HG03575 (cell line): ENCODE data around the gene MAP1LC3B2.

Experiments
- ATAC-seq: cut with Tn5 transposase; IDR thresholded peaks from one replicate; pipeline ENCODE4 v1.9.1; 2021; ENCODE audit not compliant: unreplicated experiment, insufficient number of reproducible peaks, low FRiP score; ENCODE audit errors: extremely low read depth

The MAP1LC3B2 gene

DNA sequence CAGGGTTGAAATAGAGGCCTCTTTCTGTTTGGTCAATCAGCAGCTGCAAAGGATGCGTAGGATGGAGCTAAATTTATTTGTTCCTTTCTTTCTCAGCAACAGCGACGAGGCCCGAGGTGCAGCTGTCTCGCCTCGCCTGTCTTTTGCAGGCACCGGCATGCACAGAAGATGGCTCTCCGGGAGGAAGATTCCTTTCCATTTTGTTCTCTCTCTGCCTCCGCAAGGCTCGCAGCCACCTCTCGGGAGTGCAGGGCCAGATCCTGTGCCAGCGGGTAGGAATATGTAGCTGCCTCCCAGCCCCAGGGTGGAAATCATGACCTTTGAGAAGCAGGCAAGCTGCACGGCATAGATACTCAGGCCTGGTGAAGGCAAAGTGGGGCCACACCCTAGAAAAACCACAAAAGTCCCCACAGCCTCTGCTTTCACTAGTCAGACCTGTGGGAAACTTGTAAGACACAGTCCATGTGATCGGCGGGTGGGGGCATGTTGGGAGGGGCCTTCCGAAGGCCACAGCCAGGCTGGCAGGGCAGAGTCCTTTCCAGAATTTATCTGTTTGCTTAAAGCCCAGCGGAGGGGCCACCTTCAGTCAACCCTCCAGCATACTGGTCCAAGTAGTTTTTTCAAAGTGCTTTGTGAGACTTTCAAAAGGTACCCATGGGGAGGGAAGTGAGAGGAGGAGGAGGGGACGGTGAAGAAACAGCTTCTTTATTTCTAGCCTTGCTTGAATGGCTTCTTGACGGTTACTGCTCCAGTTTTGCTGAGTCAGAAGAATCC is at the start of gene MAP1LC3B2:
TSS of gene MAP1LC3B2 (plus strand) at position 220 of the 774 bp plus-strand sequence. CDS start 16,562 bp downstream, outside the sequence.
- peak; percentile 50 for ATAC-seq

DNA sequence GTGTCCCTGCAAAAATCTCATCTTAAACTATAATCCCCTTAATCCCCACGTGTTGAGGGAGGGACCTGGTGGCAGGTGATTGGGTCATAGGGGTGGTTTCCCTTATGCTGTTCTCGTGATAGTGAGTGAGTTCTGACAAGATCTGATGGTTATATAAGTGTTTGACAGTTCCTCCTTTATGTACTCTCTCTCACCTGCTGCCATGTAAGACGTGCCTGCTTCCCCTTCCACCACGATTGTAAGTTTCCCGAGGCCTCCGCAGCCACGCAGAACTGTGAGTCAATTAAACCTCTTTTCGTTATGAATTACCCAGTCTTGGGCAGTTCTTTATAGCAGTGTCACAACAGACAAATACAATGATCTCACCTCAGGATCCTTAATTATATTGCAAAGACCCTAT is 45.2 kb upstream of the MAP1LC3B2 start:
- ATAC-seq: no peak

DNA sequence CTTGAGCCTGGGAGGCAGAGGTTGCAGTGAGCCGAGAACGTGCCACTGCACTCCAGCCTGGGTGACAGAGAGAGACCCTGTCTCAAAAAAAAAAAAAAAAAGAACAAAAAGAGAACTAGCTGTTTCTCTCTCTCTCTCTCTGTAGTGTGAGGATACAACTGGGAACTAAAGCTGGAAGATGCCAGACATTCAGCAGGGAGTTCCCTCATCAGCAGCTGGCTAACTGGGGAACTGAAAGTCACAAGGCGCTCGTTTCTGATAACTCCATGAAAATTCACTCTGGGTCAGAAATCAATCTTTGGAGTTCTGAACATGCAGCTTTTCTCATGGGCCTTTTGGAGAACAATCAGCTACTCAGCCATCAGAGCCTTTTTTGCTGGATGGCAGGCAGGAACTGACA is 43.5 kb upstream of the MAP1LC3B2 start:
- ATAC-seq: no peak

DNA sequence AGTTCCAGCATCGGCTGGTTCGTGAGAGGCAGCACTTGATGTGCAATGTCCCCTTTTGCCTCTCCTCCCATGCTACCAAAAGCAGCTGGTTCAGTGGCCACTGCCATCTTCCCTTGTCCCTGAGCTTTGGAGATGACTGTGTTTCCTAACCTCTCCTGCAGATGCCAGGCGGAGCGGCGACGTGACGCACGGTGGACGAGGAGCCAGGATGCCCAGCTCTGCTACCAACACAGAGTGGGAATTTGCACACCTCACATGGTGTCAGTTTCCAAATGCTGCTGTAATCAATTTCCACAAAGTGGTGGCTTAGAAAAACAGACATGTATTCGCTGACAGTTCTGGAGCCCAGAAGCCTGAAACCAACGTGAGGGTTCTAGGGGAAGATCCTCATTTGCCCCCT is 42.5 kb upstream of the MAP1LC3B2 start:
- ATAC-seq: no peak

DNA sequence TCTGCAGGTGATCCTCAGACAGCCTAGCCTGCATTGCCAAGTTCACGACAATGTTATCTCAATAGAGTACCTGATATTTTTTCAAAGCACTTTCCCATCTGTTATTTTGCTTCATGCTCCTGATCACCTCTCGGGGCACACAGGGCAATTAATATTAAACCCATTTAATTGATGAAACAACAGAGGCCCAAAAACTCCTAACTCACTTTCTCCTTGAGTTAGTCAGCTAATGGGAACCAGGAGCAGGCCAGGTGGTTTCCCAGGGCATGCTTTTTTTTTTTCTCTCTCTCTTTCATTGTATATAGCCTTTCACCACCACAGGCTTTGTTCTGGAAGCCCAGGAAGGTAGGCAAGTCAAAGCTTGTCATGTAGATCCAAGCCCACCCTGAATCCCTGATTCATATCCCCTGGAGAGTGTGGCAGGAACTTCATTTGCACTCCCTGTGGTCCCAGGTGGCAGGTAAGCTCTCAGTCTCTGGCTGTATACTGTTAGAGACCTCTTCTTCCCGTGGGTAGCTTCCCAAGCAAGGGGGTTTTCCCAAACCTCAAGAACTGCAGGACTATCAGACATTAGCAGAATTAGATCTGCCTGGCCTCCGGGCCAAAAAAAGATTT is 41.6 kb upstream of the MAP1LC3B2 start:
- ATAC-seq: no peak

DNA sequence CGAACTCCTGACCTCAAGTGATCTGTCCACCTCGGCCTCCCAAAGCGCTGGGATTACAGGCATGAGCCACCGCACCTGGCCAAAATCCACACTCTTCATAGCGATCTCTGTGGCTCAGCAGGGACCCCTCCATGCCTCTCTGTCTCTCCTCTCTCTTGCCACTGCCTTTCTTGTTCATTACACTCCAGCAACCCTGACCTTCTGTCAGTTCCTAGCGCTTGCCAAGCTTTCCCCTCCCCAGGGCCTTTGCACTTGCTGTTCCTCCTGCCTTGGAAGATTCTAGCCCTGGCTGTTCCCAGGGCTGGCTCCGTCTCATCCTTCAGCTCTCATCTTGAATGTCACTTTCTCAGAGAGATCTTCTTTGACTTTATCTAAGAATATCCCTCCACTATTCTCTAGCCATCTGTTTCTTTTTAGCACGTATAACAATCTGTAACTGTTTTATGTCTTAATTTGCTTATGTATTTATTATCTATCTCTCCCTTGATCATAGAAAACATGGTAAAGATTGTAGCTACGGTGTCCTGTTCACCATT is 38.9 kb upstream of the MAP1LC3B2 start:
- ATAC-seq: no peak

DNA sequence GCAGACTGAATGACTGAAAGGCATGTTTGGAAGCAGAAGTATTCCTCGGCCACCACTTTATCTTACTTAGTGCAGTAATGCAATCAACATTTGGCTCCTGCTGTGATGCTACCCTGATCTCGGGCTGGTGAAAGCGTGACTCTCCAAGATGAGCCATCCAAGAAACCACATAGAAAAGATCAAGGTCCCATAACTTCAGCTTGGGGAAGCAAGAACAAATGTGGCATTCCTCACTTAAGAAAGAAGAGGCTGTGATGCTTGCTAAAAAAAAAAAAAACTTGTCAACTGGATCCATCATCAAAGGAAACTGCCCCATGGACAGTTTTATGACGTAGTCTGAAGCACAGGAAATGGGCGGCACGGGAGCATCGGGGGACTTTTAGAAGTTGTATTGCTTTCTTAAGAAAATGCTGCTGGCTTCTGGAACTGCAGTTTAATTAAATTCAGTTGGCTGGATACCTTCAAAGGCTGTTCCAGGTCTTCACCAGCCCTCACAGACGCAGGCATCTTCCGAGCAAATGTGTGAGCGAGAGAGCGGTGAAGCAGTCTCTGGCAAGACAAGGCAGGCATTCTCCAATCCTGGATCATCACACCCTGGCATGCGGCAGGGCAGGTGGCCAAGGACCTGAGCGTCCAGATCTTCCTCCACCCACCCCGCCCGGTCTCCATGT is 38.2 kb upstream of the MAP1LC3B2 start:
- ATAC-seq: no peak

DNA sequence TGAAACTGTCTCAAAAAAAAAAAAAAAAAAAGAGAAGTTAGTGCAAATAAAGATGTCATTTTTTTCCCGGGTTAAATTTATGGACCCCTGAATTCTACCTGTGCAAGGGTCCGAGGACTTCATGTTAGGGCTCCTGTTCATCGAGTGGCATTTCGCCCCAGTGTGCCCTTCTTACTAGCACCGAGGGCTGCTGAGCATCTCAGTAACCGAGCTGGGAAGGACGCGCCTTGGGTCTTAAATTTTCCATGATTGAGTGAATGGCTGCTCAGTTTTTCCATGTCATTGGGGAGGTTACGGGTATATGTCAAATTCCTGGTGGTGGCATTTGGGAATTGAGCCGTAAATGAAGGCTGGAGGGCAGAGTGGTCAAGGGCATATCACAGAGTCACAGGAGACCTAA is 34.9 kb upstream of the MAP1LC3B2 start:
- no peak for ATAC-seq

DNA sequence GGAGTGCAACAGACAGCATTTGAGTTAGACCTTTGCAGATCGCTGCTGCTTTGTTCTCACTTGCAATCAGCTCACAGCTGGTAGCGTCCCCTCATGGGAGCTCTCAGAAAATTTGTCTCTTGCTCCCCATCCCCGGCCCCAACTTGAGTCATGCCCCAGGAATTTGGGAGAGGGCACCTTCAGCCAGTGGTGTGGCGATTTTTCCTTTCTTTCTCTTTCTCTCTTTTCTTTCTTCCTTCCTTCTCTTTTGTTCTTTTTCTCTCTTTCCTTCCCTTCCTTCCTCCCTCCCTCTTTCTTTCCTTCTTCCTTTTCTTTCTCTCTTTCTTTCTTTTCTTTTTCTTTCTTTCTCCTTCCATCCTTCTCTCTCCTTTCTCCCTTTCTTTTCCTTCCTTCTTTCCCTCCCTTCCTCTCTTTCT is 34.2 kb upstream of the MAP1LC3B2 start:
- no peak for ATAC-seq

DNA sequence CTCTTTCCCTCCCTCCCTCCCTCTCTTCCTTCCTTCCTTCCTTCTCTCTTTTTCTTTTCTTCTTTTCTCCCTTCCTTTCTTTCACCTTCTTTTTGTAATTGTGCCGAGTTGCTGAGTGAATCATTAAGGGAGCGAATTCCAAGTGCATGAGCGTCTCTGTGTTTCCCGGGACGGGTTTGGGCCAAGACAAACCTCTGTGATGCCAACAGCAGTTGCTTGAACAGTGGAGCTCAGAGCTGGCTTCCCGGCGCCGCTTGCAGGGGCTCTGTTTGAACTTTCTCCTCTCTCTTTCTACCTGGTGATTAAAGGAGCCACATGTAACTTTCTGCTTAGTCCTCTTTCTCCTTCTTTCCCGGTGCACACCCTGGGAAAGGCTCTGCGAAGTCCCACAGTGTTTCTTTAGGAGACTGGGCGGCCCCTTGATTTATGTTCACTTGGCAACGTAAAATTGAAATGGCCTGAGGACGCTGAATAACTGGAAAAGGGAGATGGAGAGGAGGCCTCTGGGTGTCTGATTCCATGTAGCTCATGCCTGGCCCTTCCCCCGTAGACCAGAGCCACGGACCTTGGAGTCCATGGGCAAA is 33.7 kb upstream of the MAP1LC3B2 start:
- no peak for ATAC-seq

DNA sequence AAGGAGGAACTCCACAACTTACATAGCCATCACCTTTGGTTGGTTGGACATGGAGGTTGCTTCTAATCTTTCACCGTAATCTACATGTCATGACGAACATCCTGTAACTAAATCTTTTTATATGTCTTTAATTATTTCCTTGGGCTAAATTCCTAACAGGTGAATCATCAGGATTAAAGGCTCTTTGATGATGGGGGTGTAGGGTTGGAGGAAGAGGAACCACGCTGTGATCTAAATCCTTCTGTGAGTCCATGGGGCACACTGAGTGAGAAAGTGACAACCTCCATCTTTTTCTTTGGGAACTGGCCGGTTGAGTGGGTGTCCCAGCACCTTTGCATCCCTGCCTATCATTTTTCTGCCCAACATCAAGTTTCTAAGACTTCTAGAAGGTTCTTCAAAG is 31.1 kb upstream of the MAP1LC3B2 start:
- ATAC-seq: no peak

DNA sequence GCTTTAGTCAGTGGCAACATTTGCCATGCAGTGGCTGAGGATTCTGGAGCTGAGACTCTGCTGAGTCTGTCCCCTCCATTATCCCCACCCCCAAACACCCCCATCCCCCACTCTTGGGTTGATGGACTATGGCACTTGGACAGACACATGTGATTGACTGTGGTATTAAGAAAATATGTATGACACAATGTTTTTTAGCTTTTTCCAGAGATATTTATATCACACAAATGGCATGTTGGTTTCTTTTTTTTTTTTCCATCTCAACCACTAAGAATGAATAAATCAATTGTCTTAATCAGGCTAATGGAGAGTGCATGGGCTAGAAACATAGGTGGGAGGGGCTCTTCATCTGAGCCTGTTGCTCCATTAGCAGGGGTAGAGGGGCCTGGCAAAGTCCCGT is 30.7 kb upstream of the MAP1LC3B2 start:
- ATAC-seq: no peak

DNA sequence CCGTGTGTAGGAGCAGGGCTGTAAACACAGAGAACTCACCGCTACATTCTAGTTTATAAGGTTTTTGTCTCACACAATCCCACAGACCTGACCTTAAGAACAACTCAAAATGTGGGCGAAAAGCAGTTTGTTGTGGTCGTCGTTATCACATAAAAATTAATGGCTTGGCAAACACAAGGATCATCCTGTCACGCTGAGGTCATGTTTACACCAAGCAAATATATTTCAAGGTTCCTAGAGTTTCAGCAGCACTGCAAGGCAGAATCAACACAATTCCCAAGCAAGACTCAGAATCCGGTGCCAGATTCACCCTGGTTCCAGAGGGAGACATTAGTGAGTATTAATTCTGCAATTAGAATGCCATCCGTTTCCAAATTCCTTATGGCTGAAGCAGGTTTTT is 30.1 kb upstream of the MAP1LC3B2 start:
- ATAC-seq: no peak

DNA sequence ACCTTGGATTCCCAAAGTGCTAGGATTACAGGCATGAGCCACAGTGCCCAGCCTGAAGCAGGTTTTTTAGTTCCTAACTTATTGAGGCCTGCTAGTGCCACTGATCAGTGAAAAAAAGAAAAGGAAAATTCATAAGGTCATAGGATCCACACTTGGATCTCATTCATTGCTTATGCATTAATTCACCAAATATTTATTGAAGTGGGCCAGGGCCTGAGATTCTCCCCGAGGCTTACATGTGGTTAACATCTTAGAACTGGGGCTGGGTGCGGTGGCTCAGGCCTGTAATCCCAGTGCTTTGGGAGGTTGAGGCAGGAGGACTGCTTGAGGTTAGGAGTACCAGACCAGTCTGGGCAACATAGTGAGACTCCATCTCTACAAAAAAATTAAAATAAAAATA is 29.5 kb upstream of the MAP1LC3B2 start:
- no peak for ATAC-seq

DNA sequence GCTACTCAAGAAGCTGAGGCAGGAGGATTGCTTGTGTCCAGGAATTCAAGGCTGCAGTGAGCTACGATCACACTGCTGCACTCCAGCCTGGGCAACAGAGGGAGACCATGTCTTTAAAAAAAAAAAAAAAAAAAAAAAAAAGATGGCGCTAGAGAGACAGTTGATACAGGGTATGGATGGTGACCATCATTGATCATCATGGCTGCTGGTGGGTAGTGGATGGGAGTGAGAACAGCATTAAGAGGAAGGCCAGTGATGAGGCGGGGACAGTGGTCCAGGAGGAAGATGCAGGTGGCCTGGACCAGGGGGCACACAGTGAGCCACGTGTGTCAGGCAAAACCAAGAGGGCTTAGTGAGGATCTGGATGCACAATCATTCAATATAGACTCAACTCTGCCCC is 26.8 kb upstream of the MAP1LC3B2 start:
- no peak for ATAC-seq

DNA sequence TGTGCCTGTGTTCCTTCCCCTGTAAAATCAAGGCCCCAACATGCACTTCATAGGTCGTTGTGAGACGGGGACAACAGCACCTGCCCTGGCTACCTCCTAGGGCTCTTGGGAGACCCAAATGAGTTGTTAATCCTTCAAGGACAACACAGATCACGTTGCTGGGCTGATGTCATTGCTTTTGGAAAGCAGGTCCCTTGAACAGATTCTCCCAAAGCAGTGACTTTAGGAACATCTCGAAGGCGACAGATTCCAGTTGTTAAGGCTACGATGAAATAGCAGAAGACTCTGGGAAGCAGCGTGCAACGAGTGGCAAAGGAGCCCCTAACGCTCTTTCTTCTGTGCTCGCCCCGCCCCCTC is 26.2 kb upstream of the MAP1LC3B2 start:
- no peak for ATAC-seq

DNA sequence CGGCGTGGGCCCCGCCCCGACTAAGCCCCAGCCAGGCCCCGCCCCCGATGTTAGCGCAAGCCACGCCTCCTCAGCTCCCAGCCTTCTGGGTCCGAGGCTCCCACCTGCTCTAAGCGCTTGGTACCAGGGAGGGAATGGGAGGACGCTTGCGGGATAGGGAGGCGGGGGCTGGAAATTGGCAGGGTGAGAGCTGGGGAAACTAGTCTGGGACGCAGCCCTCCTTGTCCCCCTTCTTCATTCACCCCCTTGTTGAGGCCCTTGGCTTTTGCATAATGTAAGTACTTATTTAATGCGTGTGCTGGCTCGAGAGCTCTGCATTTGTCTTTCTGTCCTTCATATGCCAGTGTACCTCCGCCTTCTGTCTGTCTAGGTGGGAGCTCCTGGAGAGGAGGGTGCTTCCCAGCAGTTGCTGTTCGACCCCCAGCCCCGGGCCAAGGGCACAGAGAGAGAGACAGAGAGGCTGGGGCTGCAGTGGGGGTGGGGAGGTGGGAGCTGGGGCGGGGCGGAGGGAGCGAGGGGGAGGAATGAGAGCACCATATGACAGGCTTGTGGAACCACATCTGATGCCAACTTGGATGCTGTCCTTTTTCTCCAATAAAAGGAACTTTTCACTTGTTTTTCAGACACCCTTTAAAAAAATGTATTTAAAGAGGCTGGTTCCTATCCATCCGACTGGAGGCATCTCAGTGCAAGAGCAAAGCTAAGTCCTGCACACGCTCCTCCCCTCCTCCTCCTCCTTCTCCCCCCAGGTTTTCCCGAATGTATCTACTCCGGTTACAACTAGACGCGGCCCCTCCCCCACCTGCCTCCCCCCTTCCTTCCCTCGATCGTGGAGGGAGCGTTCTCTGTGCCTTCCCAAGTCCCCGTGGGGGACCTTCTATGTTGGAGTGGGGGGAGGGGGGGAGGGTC is 25.6 kb upstream of the MAP1LC3B2 start:
- no peak for ATAC-seq

DNA sequence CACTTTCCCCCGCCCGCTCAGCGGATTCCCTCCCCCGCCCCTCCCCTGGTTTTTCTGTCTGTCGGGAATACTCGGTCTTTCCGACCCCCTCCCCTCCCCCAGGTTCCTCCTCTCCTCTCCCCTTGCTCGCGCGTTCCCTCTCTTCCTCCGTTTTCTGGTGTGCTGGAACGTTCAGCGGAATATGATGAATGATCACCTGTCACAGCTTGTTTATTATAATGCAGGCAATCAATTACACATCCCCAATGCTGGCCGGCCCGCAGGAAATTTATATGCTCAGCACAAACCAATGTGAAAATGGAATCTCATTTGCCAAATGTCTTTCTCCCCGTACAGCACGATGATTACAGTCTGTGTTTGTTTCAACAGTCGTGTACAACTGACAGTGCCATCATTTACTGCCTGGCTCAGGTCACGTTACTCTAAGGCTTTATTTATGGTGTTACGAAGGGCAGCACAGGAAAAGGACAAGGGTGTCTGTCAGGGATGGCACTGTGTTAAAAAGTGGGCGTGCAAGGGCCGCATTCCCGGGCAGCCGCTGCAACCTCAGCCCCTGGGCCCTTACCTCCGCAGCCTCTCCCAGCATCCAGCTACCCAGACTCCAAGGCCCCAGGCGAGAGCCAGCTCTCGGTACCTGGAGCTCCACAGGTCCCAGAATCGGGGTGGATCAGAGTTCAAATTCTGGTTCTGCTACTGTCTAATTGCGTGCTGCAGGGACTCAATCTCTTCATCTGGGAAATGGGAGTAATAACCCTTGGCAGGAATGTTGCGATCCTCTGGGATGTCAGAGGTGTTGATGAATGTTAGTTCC is 24.7 kb upstream of the MAP1LC3B2 start:
- ATAC-seq: no peak
